LNCAP (cell line): ENCODE results near the gene RAB11FIP4.

ENCODE experiments used
- CTCF ChIP-seq: fragments of 450-650 bp; IDR thresholded peaks from 2 replicates; pipeline ENCODE4 v1.5.1; 2017; ENCODE audit warnings: mild to moderate bottlenecking

RAB11FIP4 gene

DNA sequence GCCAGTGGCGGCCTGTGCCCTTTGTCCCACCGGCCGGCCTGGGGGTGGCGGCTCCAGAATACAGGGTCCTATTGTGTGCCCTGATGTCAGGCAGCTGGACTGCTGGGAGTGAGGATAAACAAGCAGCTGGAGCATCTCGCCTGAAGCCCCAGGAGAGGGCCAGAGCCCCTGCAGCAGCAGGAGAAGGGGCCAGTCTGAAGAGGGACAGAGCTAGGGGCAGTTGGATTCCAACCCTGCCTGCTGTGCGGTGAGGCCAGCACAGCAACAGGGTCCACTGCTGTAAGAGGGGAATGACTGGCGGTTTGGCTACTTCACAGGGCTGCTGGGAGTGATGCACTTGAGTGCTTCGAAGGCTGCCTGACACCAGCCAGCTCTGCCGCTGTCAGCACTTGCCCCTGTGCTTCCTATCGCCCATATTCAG lies 25.0 kb downstream of the RAB11FIP4 start:
- TF ChIP-seq CTCF = no peak

DNA sequence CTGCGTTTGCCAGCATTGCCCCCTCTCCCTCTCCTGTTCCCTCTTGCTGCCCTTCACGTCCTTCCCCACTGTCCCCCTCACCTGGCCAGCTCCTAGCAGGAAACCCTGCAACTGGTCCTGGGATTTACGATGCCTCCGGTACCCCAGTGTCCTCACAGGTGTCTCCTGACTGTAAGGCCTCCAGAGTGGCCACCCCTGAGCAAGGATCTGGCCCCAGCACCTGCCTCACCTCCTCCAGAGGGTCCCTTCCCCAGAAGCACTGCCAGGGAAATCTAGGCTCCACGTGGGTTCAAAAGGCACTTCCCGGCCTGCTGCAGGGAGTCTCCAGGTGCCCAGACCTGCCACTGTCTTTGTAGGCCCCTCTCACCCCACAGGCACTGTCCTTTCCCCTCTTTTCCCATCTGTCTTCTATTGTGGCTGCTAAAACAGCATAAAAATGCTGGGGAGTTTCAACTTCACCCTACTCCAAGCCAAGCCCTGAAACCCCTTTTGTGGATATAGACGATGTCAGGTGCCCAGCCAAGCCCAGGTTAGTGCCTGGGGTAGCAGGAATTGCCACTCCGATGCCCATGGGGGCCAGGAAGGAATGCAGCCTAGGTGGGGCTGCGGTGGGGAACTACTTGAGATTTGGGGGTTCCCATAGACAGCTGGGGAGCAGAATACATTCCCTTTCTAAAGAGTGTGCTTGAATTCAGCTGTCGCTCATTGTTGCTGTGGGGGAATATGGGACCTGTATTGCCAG lies 25.7 kb downstream of the RAB11FIP4 start:
- no peak for TF ChIP-seq CTCF

GRCh38 chr17:31418773-31419350 lies 27.4 kb downstream of the RAB11FIP4 start:
- TF ChIP-seq CTCF = no peak

DNA sequence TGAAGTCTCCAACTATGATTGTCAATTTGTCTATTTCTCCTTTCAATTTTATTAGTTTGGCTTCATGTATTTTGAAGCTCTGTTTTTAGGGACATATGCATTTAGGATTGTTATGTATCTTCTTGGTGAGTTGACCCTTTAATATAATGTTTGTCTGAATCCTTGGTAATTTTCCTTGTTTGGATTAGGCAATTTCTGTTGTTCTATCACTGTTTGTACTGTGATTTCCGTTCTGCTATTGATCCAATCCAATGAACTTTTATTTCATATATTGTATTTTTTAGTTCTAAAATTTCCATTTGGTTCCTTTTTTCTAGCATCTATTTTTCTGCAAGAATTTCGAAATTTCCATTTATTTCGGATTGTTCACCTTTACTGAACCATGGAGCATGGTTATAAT lies 31.0 kb downstream of the RAB11FIP4 start:
- no peak for TF ChIP-seq CTCF

- no peak for TF ChIP-seq CTCF
Observed at GRCh38 chr17:31424944-31425281, 33.4 kb downstream of the RAB11FIP4 start.

GRCh38 chr17:31425282-31426040 lies 34.0 kb downstream of the RAB11FIP4 start:
- TF ChIP-seq CTCF = no peak

DNA sequence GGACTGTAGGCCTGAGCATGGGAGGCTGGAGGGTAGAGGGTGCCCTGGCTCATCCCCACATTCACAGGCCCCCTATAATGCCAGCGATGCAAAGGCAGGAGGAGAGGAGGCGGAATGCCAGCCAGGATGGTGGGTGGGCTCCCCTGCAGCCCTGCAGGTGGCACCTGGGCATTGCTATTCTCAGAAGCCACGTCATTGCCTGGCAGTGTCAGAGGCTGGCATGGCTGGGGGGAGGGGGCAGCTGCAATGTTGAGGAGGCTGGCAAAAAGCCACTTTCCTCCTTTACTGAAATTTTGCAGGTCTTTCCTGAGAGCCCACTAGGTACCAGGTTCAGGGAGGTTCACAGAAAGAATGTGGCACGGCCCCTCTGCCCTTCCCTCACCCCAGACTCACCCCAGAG lies 36.2 kb downstream of the RAB11FIP4 start:
- TF ChIP-seq CTCF = no peak
